NK-92 treated with Interleukin-12 subunit alpha and Interleukin-12 subunit beta, amount 100 ng/mL, for 24 hours (cell line): ENCODE results near the gene MCIDAS.

Experiments used
- DNase-seq: peaks from one replicate; lab custom pipeline; 2025; lab: John Stamatoyannopoulos, UW

MCIDAS gene

GRCh38 chr5:55226934-55227663 is at the start of gene MCIDAS:
Gene MCIDAS (minus strand): TSS chr5:55227315. CDS start chr5:55227138, 177 bp downstream.
- no peak for DNase-seq

GRCh38 chr5:55276771-55277170 is 49.7 kb upstream of the MCIDAS start:
- DNase-seq = no peak

- DNase-seq = no peak
Measured at GRCh38 chr5:55258339-55258738, 31.2 kb upstream of the MCIDAS start.

GRCh38 chr5:55254802-55255201 is 27.7 kb upstream of the MCIDAS start:
- no peak for DNase-seq

- DNase-seq = no peak
Measured at GRCh38 chr5:55250064-55250463, 22.9 kb upstream of the MCIDAS start.

DNA sequence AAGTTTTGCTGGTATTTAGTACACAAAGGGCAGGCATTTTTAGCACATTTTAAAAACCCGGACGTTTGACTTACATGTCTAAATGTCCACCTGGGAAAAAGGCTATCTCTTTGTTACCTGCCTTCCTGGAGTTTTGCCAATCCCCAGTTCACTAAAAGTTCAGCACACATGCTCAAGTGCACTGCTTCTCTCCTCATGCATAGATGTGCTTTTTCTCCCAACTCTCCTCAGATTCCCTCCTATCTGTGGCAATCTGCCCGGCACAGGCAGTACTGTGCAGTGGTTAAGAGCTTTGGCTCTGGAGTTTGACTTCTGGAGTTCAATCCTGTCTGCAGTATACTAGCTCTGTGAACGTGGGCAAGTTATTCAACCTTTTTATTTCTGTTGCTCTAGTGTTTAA is 14.6 kb upstream of the MCIDAS start:
- DNase-seq = no peak

- no peak for DNase-seq
Measured at GRCh38 chr5:55236800-55237199, 9.7 kb upstream of the MCIDAS start.

- no peak for DNase-seq
Measured at GRCh38 chr5:55234121-55234700, 7.1 kb upstream of the MCIDAS start.

DNA sequence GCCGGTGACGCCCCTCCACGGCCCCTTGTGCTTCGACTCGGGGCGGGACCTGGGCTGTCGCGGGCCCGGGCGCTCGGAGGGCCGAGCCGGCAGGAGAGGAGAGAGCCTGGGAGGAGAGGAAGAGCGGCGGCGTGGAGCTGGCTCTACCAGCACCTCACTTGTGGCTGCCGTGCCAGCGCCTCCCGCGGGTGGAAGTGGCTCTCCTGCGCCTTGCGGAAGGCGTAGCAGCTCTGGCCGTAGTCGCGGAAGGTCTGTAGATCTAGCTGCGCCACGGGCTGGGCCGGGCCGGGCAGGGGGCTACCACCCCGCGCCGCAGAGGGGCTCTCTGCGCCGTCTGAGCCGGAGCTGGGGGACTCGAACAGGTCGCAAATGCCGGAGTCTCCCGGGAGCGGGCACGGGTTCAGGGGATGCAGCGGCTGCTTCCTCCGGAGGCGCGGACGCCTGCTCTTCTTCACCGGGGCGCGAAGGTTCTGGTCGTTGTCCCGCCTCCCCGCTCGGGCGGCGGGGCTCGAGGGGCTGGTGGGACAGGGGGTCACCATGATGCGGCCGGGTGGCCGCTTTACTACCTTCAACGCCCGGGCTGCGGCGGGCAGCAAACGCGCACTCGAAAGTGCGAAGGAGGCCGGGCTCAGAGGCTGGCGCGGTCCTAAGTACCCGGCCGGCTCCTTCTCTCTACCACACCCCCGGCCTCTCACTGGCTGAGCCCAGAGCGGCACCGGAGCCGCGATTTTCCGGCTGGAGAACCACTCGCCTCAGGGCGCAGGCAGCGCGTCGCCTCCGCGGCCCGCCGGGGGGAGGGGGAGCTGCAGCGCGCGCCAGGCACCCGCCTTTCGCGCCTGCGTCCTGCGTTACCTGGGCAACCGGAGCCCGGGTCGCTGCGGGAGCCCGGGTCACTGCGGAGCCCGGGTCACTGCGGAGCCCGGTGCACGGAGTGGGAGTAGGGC is 6.1 kb upstream of the MCIDAS start, which contains the start of gene CCNO:
Gene CCNO, minus strand, starts transcription at position 624 of the 944 bp plus-strand sequence. Its CDS starts 85 bp downstream, at position 539.
- no peak for DNase-seq

DNA sequence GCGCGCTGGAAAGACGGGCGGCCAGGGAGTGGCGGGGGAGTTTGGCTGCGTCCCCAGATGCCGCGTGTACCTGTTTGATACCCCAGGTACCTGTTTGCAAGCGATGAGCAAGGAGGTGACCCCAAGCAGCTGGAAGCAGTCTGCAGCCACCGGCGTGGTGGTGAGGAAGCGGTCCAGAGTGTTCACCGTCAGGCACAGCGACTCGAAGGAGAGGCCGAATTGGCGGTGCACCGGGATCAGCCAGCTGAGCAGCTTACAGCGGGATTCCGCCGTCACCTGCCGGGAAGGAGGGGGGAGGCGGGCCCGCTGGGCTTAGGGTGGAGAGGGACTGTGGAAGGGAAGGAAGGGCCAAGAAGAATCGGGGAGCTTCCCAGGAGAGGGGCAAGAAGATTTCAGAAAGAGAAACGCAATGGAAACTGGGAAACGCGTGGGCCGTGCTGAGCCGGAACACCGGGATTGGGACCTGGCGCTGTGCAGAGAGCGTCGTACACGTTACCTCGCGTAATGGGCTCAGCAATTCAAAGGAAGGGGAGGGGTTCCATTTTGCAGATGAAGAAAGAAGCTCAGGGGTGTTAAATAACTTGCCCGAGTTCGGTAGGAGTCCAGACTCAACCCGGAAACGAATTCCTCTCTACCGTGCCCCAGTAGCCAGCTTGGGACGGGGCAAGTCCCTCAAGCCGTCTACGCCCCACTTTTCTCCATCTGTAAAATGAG is 5.3 kb upstream of the MCIDAS start:
- no peak for DNase-seq

DNA sequence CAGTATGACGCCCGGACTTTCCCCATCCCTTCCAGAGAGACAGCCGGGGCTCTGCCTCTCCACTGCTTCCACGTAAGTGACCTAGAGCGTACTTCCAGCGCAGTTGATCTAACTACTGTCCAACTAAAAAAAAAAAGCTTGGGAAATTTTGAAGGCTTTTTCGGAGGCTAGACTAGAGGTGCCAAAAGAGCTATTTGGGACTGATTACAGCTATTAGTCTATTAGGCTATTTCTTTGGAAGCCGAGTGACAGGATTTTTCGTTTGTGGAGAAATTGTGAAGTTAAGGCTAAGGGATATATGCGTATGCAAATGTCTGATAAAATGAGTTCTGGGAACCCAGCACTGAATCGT is 4.8 kb upstream of the MCIDAS start:
- DNase-seq = no peak

DNA sequence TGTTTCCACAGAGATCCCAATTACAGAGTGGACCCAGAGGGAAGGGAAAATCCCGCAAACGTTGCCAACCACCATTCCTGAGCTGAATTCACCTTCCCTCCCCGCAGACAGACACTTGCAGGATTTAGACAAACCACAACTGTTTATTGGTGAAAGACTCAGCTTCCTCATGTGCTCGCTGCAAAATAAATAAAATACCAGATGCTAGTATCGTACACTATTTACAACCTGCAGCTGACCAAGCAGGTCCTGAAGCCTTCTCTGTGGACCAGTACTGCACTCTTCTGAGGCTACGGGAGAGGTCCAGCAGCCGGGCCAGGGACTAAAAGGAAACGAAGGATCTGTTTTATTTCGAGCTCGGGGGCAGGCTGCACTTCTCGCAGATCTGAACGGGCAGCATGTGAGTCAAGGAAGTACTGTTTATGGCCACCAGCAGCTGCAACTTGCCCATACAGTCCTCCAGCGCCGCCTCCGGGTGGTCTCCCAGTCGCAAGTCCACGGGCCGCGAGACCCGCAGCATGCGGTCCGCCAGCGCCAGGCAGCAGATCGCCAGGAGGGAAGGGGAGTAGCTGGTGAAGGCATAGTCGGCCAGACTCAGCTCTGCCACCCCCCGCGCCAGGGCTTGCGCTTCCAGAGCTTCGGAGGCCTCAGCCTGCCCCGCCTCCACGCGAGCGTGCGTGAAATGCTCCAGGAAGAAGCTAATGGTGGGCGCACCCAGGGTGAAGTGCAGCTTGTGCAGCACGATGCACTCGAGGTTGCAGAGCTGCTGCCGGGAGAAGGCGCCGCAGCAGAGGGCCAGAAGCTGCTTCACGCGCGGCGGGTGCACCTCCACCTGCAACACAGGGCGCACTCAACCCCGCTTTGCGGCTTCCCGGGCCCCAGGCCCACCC is 4.2 kb upstream of the MCIDAS start:
- DNase-seq = no peak

GRCh38 chr5:55230086-55230629 is 3.0 kb upstream of the MCIDAS start:
- DNase-seq = no peak

GRCh38 chr5:55227664-55228430 is 732 bp upstream of the MCIDAS start:
- no peak for DNase-seq

GRCh38 chr5:55226027-55226933 is 835 bp downstream of the MCIDAS start:
- DNase-seq = no peak

DNA sequence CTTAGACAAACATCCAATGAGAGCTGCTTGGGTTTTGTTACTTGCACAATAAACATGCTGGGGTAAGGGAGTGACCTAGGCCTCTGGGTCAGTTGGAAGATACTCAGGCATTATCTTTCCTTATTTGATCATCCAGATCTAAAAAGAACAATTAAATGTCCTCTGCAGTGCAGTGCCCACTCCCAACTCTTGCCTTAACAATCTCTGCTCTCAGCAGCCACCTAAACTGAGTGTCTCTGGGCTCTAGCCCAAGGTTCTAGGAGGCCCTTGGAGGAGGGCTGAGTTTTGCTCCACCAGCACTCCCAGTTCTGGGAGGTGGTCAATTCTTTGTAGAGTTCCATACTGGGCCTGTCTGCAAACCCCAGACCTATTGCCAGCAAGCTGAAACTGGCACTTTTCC is 1.8 kb downstream of the MCIDAS start:
- DNase-seq = no peak

DNA sequence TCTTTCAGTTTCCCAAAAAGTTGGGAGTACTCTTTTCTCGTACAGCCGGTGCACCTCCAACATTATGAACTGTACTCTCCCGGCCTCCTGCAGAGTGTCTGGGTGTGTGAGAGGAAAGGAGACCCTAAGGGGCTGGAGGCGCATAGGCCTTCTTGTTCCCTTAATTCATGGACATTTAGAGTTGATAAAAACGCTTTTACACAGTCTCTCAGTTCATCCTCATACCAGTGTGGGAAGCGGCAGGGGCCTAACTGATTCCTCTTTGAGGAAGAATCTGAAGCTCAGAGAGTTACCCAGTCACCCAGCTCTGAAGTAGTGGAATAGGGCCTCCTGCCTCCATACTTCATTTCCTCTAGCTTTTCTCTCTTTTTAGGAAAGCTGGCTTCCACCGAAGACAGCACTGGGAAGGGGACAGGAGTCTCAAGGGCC is 3.3 kb downstream of the MCIDAS start:
- no peak for DNase-seq

DNA sequence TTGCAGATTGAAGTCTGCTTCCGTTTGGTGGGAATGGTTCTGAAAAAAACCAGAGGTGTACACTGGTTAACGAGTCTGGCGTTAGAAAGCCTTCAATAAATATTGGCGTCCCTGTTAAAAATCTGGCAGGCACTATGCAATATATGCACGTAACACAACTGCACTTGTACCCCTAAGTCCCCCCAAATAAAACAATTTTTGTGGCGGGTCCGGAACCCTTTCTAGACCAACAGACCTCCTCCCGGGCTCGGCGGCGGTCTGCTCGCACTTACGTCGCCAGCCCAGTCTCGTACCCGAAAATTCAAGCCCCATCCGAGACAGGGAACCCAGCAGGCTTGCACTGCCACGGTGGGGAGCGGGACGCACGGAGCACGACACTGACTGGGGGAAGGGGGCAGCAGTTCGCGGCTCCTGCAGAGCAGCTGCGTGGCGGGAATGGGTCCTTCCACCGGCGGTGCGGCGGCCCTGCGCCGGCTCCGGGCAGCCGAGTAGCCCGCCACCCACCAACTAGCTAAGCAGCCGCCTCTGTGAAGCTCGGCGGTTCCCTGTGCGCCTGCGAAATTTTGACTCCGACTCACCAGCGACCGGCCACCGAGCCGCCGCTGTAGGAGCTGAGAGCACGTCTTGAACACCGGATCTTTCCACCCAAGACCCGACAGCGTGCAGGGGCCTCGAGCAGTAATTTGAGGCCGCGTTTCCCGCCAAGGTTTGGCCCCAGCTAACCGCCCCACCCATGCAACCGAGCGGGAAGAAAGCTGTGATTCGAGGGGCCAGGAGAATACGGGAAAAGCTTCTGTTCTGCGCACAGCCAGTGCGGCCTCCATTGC is 3.9 kb downstream of the MCIDAS start:
- no peak for DNase-seq
